ENCODE data around the gene GDPD4. TPM values are rescaled to one million over a fixed set of nuclear protein-coding genes. Genes with fewer than 3 reads are reported as not detected.

The GDPD4 gene
- total RNA-seq, 1 experiment from 2014 or later: not detected

DNA sequence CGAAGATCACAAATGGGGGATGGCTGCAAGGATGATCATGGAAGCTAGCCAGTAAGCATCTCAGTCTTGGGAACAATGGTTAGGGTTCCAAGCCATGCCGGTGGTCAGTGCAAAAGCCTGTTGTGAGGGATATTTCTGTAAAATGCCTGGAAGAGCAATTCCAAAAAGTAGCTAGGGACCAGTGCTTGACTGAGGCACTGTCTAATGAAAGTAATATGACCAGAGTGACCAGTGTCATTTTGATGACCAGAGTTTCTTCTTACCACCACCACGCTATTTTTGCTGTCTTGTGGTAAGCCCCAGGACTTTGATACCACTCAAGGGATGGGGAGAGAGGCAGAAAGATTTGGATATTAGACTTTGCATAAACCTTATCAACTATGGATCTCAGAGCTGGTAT, 18.4 kb downstream of the GDPD4 start:
- H3K36me3 Mint-ChIP-seq (ENCODE audit: insufficient read depth, unreplicated experiment): peaks cover 4% of the 10 kb centered on the region
- TF ChIP-seq, protein P1, sequence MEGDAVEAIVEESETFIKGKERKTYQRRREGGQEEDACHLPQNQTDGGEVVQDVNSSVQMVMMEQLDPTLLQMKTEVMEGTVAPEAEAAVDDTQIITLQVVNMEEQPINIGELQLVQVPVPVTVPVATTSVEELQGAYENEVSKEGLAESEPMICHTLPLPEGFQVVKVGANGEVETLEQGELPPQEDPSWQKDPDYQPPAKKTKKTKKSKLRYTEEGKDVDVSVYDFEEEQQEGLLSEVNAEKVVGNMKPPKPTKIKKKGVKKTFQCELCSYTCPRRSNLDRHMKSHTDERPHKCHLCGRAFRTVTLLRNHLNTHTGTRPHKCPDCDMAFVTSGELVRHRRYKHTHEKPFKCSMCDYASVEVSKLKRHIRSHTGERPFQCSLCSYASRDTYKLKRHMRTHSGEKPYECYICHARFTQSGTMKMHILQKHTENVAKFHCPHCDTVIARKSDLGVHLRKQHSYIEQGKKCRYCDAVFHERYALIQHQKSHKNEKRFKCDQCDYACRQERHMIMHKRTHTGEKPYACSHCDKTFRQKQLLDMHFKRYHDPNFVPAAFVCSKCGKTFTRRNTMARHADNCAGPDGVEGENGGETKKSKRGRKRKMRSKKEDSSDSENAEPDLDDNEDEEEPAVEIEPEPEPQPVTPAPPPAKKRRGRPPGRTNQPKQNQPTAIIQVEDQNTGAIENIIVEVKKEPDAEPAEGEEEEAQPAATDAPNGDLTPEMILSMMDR (IDR thresholded peaks at IDR 0.05; ENCODE audit: unreplicated experiment): no peak

DNA sequence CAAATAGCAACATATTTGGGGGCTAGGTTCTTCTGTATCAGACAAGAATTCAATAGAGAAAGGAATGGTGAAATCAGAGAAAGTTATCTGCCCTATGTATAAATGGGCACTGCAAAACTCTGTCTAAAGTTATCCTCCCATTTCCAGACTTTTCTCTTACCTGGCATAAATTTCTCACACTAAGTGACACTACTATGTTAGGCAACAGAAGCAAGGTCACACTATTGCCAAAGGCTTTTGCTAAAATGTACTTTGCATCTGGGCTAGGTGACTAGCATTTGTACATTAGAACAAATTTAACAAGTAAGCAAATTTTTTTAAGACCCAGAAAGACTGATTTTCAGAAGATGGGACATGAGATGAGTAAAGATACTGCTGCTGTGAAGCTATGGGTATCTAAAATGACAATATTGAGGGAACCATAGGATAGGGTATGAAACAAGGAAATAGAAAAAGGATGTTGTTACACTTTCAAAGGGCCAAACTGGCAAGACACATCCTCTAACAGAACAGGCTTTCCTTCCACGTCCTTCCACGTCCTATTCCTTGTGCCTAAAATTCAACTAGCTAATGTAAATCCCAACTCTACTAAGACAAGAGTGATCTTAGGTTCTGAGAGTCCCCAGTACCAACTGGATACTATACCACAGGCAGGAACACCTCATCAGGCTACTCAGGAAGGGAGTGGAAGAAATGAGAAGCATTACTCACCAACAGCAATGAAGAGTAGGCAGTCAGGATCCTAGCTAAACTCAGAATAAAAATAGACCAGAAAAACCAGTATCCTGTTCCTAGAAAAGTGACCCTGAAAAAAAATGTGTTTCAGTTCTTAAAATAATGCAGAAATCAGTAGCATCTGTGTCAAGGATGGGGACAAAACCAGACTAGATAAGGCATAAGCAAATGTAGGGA, 22.6 kb downstream of the GDPD4 start:
- no peak overlapping the region for H3K27ac Mint-ChIP-seq (ENCODE audit: low read depth, unreplicated experiment)
- H3K4me1 Mint-ChIP-seq (ENCODE audit: insufficient read depth, unreplicated experiment): peaks cover 8% of the 10 kb centered on the region
- POLR2A ChIA-PET: no interaction called here

More for the DNA sequence above, 18.4 kb downstream of the GDPD4 start:
- ChIA-PET POLR2A (interaction anchor here (0.6 kb wide), 1 partner anchor 129 kb away, joined by 4 read pairs; no protein-coding TSS in a partner anchor), CTCF (interaction anchor here (1.3 kb wide), 1 partner anchor 27 kb away, joined by 4 read pairs; no protein-coding TSS in a partner anchor)
- Mint-ChIP-seq H3K27ac (ENCODE audit: low read depth, unreplicated experiment) (no peak overlapping the region), H3K9me3 (ENCODE audit: unreplicated experiment) (no peaks in the 10 kb centered on the region), H3K27me3 (ENCODE audit: insufficient read depth, unreplicated experiment) (no peaks in the 10 kb centered on the region), H3K4me1 (ENCODE audit: insufficient read depth, unreplicated experiment) (peaks cover 23% of the 10 kb centered on the region), H3K4me3 (ENCODE audit: unreplicated experiment) (no peak overlapping the region)
- no peak for DNase-seq (ENCODE audit: unreplicated experiment)
- intact Hi-C loops (cut with micrococcal nuclease): no loop called here
- BruUV-seq (replicated peaks): no TSS peak

GRCh38 chr11:77276271-77276670, 25.2 kb downstream of the GDPD4 start:
- peaks cover 4% of the 10 kb centered on the region for H3K36me3 Mint-ChIP-seq (ENCODE audit: insufficient read depth, unreplicated experiment)
- TF ChIP-seq, protein P1 (IDR thresholded peaks at IDR 0.05; ENCODE audit: unreplicated experiment): no peak
- no peaks in the 10 kb centered on the region for H3K27me3 Mint-ChIP-seq (ENCODE audit: insufficient read depth, unreplicated experiment)
- intact Hi-C loops (cut with micrococcal nuclease): no loop called here
- DNase-seq (ENCODE audit: unreplicated experiment): no peak
- BruUV-seq (replicated peaks): no TSS peak
- H3K4me1 Mint-ChIP-seq (ENCODE audit: insufficient read depth, unreplicated experiment): peaks cover 8% of the 10 kb centered on the region
- POLR2A ChIA-PET: interaction anchor here (1.0 kb wide), 1 partner anchor 9 kb away, joined by 3 read pairs; no protein-coding TSS in a partner anchor
- CTCF ChIA-PET: no interaction called here
- H3K4me3 Mint-ChIP-seq (ENCODE audit: unreplicated experiment): no peak overlapping the region
- H3K9me3 Mint-ChIP-seq (ENCODE audit: unreplicated experiment): no peaks in the 10 kb centered on the region
- H3K27ac Mint-ChIP-seq (ENCODE audit: low read depth, unreplicated experiment): no peak overlapping the region

More for the DNA sequence above, 22.6 kb downstream of the GDPD4 start:
- Mint-ChIP-seq H3K36me3 (ENCODE audit: insufficient read depth, unreplicated experiment) (peaks cover 4% of the 10 kb centered on the region), H3K4me3 (ENCODE audit: unreplicated experiment) (no peak overlapping the region), H3K27me3 (ENCODE audit: insufficient read depth, unreplicated experiment) (no peaks in the 10 kb centered on the region), H3K9me3 (ENCODE audit: unreplicated experiment) (no peaks in the 10 kb centered on the region)
- no peak for DNase-seq (ENCODE audit: unreplicated experiment)
- intact Hi-C loops (cut with micrococcal nuclease): no loop called here
- TF ChIP-seq, protein P1 (IDR thresholded peaks at IDR 0.05; ENCODE audit: unreplicated experiment): no peak
- CTCF ChIA-PET: no interaction called here
- no TSS peak for BruUV-seq (replicated peaks)

DNA sequence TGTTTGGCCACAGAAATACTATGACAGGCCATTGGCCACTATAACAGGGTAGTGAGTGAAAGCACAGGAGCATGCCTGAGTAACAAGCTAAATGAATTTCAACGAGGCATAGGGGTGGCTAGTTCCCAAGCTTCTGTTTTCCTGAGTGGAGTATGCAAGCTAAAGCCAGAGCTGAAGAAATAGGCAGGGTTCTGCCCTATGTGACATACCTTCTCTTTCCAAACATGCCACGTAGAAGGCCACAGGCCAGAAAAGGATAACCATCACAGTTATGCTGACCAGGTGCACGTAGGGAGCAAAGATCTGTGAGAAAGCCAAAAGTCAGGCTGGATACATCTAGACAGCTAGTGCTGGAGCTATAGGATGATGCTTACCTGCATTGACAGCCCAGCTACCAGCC, 30.6 kb downstream of the GDPD4 start:
- Mint-ChIP-seq H3K9me3 (ENCODE audit: unreplicated experiment) (no peaks in the 10 kb centered on the region), H3K4me3 (ENCODE audit: unreplicated experiment) (no peak overlapping the region), H3K36me3 (ENCODE audit: insufficient read depth, unreplicated experiment) (no peaks in the 10 kb centered on the region), H3K27ac (ENCODE audit: low read depth, unreplicated experiment) (no peak overlapping the region), H3K4me1 (ENCODE audit: insufficient read depth, unreplicated experiment) (peaks cover 16% of the 10 kb centered on the region), H3K27me3 (ENCODE audit: insufficient read depth, unreplicated experiment) (no peaks in the 10 kb centered on the region)
- no TSS peak for BruUV-seq (replicated peaks)
- TF ChIP-seq, protein P1 (IDR thresholded peaks at IDR 0.05; ENCODE audit: unreplicated experiment): no peak
- ChIA-PET POLR2A (no interaction called here), CTCF (interaction anchor here (0.6 kb wide), 2 partner anchors 350 to 709 kb away, joined by 3 to 4 read pairs; no protein-coding TSS in a partner anchor)
- DNase-seq (ENCODE audit: unreplicated experiment): no peak
- intact Hi-C loops (cut with micrococcal nuclease): no loop called here
